SK-N-SH (cell line): ENCODE measurements around the gene FBXO31.

Experiments used
- CTCF ChIP-seq: fragments of 200-600 bp; sonication (generic); IDR thresholded peaks from 2 replicates; pipeline ENCODE4 v1.6.1; 2017; ENCODE audit warnings: antibody characterized with exemption, mild to moderate bottlenecking, moderate library complexity
- EP300 ChIP-seq, 2 experiments: IDR thresholded peaks; 2 replicates each; pipeline versions ENCODE4 v1.4.0 to v1.6.1; 2012; ENCODE audit warnings: borderline replicate concordance in 1 of 2, low read depth in 1 of 2, low read length in 1 of 2
- EZH2phosphoT487 ChIP-seq: fragments of 200-600 bp; sonication (generic); IDR thresholded peaks from 2 replicates; pipeline ENCODE4 v1.6.1; 2017; ENCODE audit warnings: low read depth, mixed run types, mild to moderate bottlenecking, antibody characterized with exemption, moderate library complexity, borderline replicate concordance
- GABPA ChIP-seq: IDR thresholded peaks from 2 replicates; pipeline ENCODE4 v1.4.0; 2012; ENCODE audit warnings: low read depth, mild to moderate bottlenecking
- GATA2 ChIP-seq: sonication (generic); formaldehyde crosslinking; IDR thresholded peaks from 2 replicates; pipeline ENCODE4 v1.5.0; 2020; ENCODE audit warnings: mild to moderate bottlenecking, missing genetic modification reagents
- MAX ChIP-seq: IDR thresholded peaks from 2 replicates; pipeline ENCODE4 v1.4.0; 2012; ENCODE audit warnings: low read depth
- POLR2AphosphoS5 ChIP-seq: IDR thresholded peaks from 2 replicates; pipeline ENCODE4 v1.6.1; 2012; ENCODE audit warnings: low read depth, low read length
- RAD21 ChIP-seq: IDR thresholded peaks from 2 replicates; pipeline ENCODE4 v1.6.1; 2012; ENCODE audit warnings: mild to moderate bottlenecking, low read length
- RXRA ChIP-seq: IDR thresholded peaks from 2 replicates; pipeline ENCODE4 v1.4.0; 2012; ENCODE audit warnings: low read depth, mild to moderate bottlenecking, borderline replicate concordance
- TAF1 ChIP-seq: IDR thresholded peaks from 2 replicates; pipeline ENCODE4 v1.6.1; 2012; ENCODE audit warnings: low read depth, mild to moderate bottlenecking, low read length, moderate library complexity, borderline replicate concordance
- TEAD4 ChIP-seq: IDR thresholded peaks from 2 replicates; pipeline ENCODE4 v1.4.0; 2012; ENCODE audit warnings: mild to moderate bottlenecking, borderline replicate concordance; ENCODE audit not compliant: insufficient read depth
- ZBTB33 ChIP-seq: IDR thresholded peaks from 2 replicates; pipeline ENCODE4 v1.4.0; 2012; ENCODE audit warnings: low read depth, borderline replicate concordance

GRCh38 chr16:87340198-87340597 is 43.4 kb downstream of the FBXO31 start:
- no peak for TF ChIP-seq GATA2 (CRISPR knock-in tag)
- no peak for TF ChIP-seq TAF1
- TF ChIP-seq RAD21, result no peak
- TF ChIP-seq CTCF, result no peak
- no peak for TF ChIP-seq GABPA
- no peak for TF ChIP-seq MAX
- no peak for TF ChIP-seq EZH2phosphoT487
- no peak for TF ChIP-seq POLR2AphosphoS5
- no peak for TF ChIP-seq TEAD4
- no peak for TF ChIP-seq EP300 (IDR thresholded peaks at IDR 0.05; ENCODE audit: borderline replicate concordance in 1 of 2, low read depth in 1 of 2, low read length in 1 of 2)
- TF ChIP-seq RXRA, result no peak
- no peak for TF ChIP-seq ZBTB33
